HFFc6 (cell line): ENCODE results near the gene NLN. TPM values are rescaled to one million over a fixed set of nuclear protein-coding genes. Genes with fewer than 3 reads are reported as not detected.
"Not testable (repeated sequence)": the region's sequence is repeated elsewhere in the genome, so short reads cannot be mapped to it uniquely, and the experiment has no call there.

Experiments used
- DNase-seq: peaks from one replicate; pipeline ENCODE4 v3.0.0-alpha.2; 2018
- H3K27ac Mint-ChIP-seq: 2 replicates; pipeline ENCODE4 v1.8.0; 2020; ENCODE audit warnings: mild to moderate bottlenecking, mixed read lengths
- H3K27me3 Mint-ChIP-seq: 2 replicates; pipeline ENCODE4 v1.8.0; 2021; ENCODE audit warnings: mild to moderate bottlenecking, moderate library complexity, mixed read lengths; ENCODE audit not compliant: insufficient read depth
- H3K36me3 Mint-ChIP-seq: 2 replicates; pipeline ENCODE4 v1.8.0; 2021; ENCODE audit warnings: low read depth, mixed read lengths
- H3K4me1 Mint-ChIP-seq: 2 replicates; pipeline ENCODE4 v1.8.0; 2020; ENCODE audit warnings: low read depth, mixed read lengths
- H3K4me3 Mint-ChIP-seq: 2 replicates; pipeline ENCODE4 v1.8.0; 2020; ENCODE audit warnings: mild to moderate bottlenecking, moderate library complexity, mixed read lengths
- H3K9me3 Mint-ChIP-seq: 2 replicates; pipeline ENCODE4 v1.8.0; 2020; ENCODE audit warnings: mild to moderate bottlenecking, mixed read lengths
- CTCF ChIP-seq: fragments of 200-600 bp; sonication (generic); IDR thresholded peaks from 2 replicates; pipeline ENCODE4 v1.5.0; 2021; ENCODE audit warnings: antibody characterized with exemption, mild to moderate bottlenecking
- long read RNA-seq: library from polyadenylated mRNA; unstranded; transcript quantifications from one replicate; pipeline ENCODE4 v2.0.0, GENCODE V29; 2019
- total RNA-seq, 6 experiments: library from RNA; stranded (reverse); fragmentation: NEBNext Ultra II Directional; extraction: Animal tissue kit (Norgen Biotek cat#: 25700); gene quantifications; 2 replicates in 1 of 6; 3 replicates in 5 of 6; pipeline ENCODE4 v1.2.3, GENCODE V29; 2021

NLN gene
- total RNA-seq: 10 to 100 TPM; 47.9 to 62.0 (median 57.1) TPM
- long read RNA-seq, full-length matches to known transcripts: 18 of 32 reads
- long read RNA-seq, partial matches to known transcripts: 10 of 32 reads
- long read RNA-seq, other reads (novel, unspliced or antisense): 4 of 32 reads

- Mint-ChIP-seq H3K27me3 (no peaks in the 10 kb centered on the region), H3K9me3 (no peaks in the 10 kb centered on the region), H3K4me1 (peaks cover 33% of the 10 kb centered on the region), H3K36me3 (peaks cover 20% of the 10 kb centered on the region), H3K4me3 (peak within 1 kb of the TSS; percentile 97), H3K27ac (peak within 1 kb of the TSS; percentile 91)
- no peak; the same call in 1 of the 2 replicates for TF ChIP-seq CTCF
- peak; percentile 68 for DNase-seq
Observed at GRCh38 chr5:65721720-65722574, at the start of gene NLN, which contains the start of gene SGTB. Gene NLN (plus strand): TSS chr5:65722205. CDS start chr5:65722374, 169 bp downstream. Gene SGTB (minus strand): TSS chr5:65722109. CDS start chr5:65720807, 1,302 bp downstream.

- Mint-ChIP-seq H3K27me3 (peaks cover 2% of the 10 kb centered on the region; the same call in 1 of the 2 replicates), H3K27ac (peak overlapping the region; percentile 46), H3K9me3 (no peaks in the 10 kb centered on the region), H3K4me3 (no peak overlapping the region; the same call in 1 of the 2 replicates), H3K4me1 (peaks cover 37% of the 10 kb centered on the region), H3K36me3 (peaks cover 26% of the 10 kb centered on the region; the same call in 1 of the 2 replicates)
- peak; percentile 67 for DNase-seq
- TF ChIP-seq CTCF: no peak
Observed at GRCh38 chr5:65672796-65673195, 49.2 kb upstream of the NLN start.

GRCh38 chr5:65674749-65675148 is 47.3 kb upstream of the NLN start:
- DNase-seq: no peak

GRCh38 chr5:65676056-65676455 is 45.9 kb upstream of the NLN start:
- not testable (repeated sequence) for H3K27ac Mint-ChIP-seq, H3K4me3 Mint-ChIP-seq, H3K27me3 Mint-ChIP-seq, H3K9me3 Mint-ChIP-seq, DNase-seq
- H3K36me3 Mint-ChIP-seq: peaks cover 48% of the 10 kb centered on the region
- peaks cover 37% of the 10 kb centered on the region for H3K4me1 Mint-ChIP-seq

More at GRCh38 chr5:65674749-65675148, 47.3 kb upstream of the NLN start:
- Mint-ChIP-seq H3K27ac (no peak overlapping the region; the same call in 1 of the 2 replicates), H3K4me1 (peaks cover 37% of the 10 kb centered on the region), H3K9me3 (no peaks in the 10 kb centered on the region), H3K4me3 (no peak overlapping the region), H3K36me3 (peaks cover 39% of the 10 kb centered on the region), H3K27me3 (no peaks in the 10 kb centered on the region)
- TF ChIP-seq CTCF: no peak

- Mint-ChIP-seq H3K9me3 (no peaks in the 10 kb centered on the region), H3K4me3 (no peak overlapping the region), H3K27me3 (no peaks in the 10 kb centered on the region), H3K27ac (no peak overlapping the region), H3K36me3 (peaks cover 48% of the 10 kb centered on the region), H3K4me1 (no peaks in the 10 kb centered on the region)
- no peak for DNase-seq
- no peak for TF ChIP-seq CTCF
Observed at GRCh38 chr5:65682148-65682547, 39.9 kb upstream of the NLN start.

- Mint-ChIP-seq H3K27ac (no peak overlapping the region), H3K27me3 (no peaks in the 10 kb centered on the region), H3K36me3 (peaks cover 6% of the 10 kb centered on the region; the same call in 1 of the 2 replicates), H3K4me1 (no peaks in the 10 kb centered on the region), H3K4me3 (no peak overlapping the region), H3K9me3 (no peaks in the 10 kb centered on the region)
- TF ChIP-seq CTCF: no peak
- DNase-seq: no peak
Observed at GRCh38 chr5:65693121-65693520, 28.9 kb upstream of the NLN start.
